Fibroblast of lung (primary cell): Measurements from ENCODE around the gene GOLGA1. TPM values are rescaled to one million over a fixed set of nuclear protein-coding genes. Genes with fewer than 3 reads are reported as not detected.
A peak's percentile ranks its signal among the peaks of the same experiment; 100 is the strongest.

ENCODE experiments used
- DNase-seq, 2 donors: peaks; one replicate each; pipeline versions ENCODE4 v3.0.0 to v3.0.0-alpha.2; 2010; ENCODE audit warnings: low read depth in 2 of 2
- H2AFZ ChIP-seq: 2 replicates; pipeline ENCODE4 v1.5.1; 2012; ENCODE audit warnings: low read length, control low read depth, inconsistent platforms
- H3K27ac ChIP-seq: 2 replicates; pipeline ENCODE4 v1.5.1; 2011; ENCODE audit warnings: low read length, control low read depth; ENCODE audit not compliant: insufficient read depth
- H3K27me3 ChIP-seq: 2 replicates; pipeline ENCODE4 v1.5.1; 2011; ENCODE audit warnings: mild to moderate bottlenecking, low read length; ENCODE audit not compliant: control insufficient read depth, insufficient read depth
- H3K36me3 ChIP-seq: 2 replicates; pipeline ENCODE4 v1.5.1; 2011; ENCODE audit warnings: low read length; ENCODE audit not compliant: control insufficient read depth, insufficient read depth
- H3K4me1 ChIP-seq: 2 replicates; pipeline ENCODE4 v1.5.1; 2011; ENCODE audit warnings: low read length; ENCODE audit not compliant: control insufficient read depth, insufficient read depth; ENCODE audit errors: extremely low read depth
- H3K4me2 ChIP-seq: 2 replicates; pipeline ENCODE4 v1.5.1; 2011; ENCODE audit warnings: low read length, control low read depth; ENCODE audit not compliant: insufficient read depth; ENCODE audit errors: extremely low read depth
- H3K4me3 ChIP-seq, 4 experiments: fragments of 200-600 bp in 1 of 4; sonication (generic) in 1 of 4; replicated peaks in 1 of 4; 2 replicates each; pipeline ENCODE4 v1.5.1; 2011 to 2016; ENCODE audit warnings: low read length in 4 of 4, low read depth in 3 of 4, mild to moderate bottlenecking in 3 of 4, control low read depth in 2 of 4, inconsistent platforms in 1 of 4, mixed read lengths in 1 of 4; ENCODE audit not compliant: insufficient read depth in 1 of 4; ENCODE audit errors: control extremely low read depth in 1 of 4
- H3K79me2 ChIP-seq: 2 replicates; pipeline ENCODE4 v1.5.1; 2012; ENCODE audit warnings: mild to moderate bottlenecking, low read length, inconsistent platforms; ENCODE audit not compliant: control insufficient read depth, insufficient read depth
- H3K9ac ChIP-seq: 2 replicates; pipeline ENCODE4 v1.5.1; 2011; ENCODE audit warnings: mild to moderate bottlenecking, low read length, control low read depth; ENCODE audit not compliant: insufficient read depth
- H3K9me3 ChIP-seq: 2 replicates; pipeline ENCODE4 v1.5.1; 2012; ENCODE audit warnings: low read depth, low read length; ENCODE audit not compliant: control insufficient read depth, insufficient read depth
- H4K20me1 ChIP-seq: 2 replicates; pipeline ENCODE4 v1.5.1; 2011; ENCODE audit warnings: low read length; ENCODE audit not compliant: control insufficient read depth, insufficient read depth; ENCODE audit errors: extremely low read depth
- CTCF ChIP-seq, 2 donors: IDR thresholded peaks in 1 of 2; conservative IDR thresholded peaks in 1 of 2; 1 replicate in 1 of 2; 2 replicates in 1 of 2; pipeline ENCODE4 v1.5.1; 2011 to 2012; ENCODE audit warnings: low read length in 2 of 2, control low read depth in 1 of 2, inconsistent platforms in 1 of 2, low read depth in 1 of 2, mild to moderate bottlenecking in 1 of 2
- EZH2 ChIP-seq: IDR thresholded peaks from 2 replicates; pipeline ENCODE4 v1.5.1; 2012; ENCODE audit warnings: low read length, control low read depth, mild to moderate bottlenecking; ENCODE audit errors: missing control alignments
- polyA plus RNA-seq, 2 donors: library from polyadenylated mRNA; depleted of rRNA in 1 of 2; stranded (reverse) in 1 of 2; unstranded in 1 of 2; fragments of >200 nt; gene quantifications; 2 replicates each; pipeline ENCODE4 v1.2.1, GENCODE V29; 2011 to 2012; ENCODE audit warnings: missing spikeins in 1 of 2
- total RNA-seq: library from RNA; depleted of rRNA; stranded (reverse); fragments of >200 nt; gene quantifications from 2 replicates; pipeline ENCODE4 v1.2.1, GENCODE V29; 2014

GOLGA1 gene
- total and polyA plus RNA-seq, 2 donors (not counting 1 experiment from before 2014, with no cell fraction given), result 12.0 to 15.9 TPM

- Histone ChIP-seq H3K4me1 (no peaks in the 10 kb centered on the region), H2AFZ (no peak overlapping the region), H3K79me2 (no peaks in the 10 kb centered on the region), H3K36me3 (no peaks in the 10 kb centered on the region), H3K9me3 (no peaks in the 10 kb centered on the region), H3K9ac (no peak overlapping the region), H3K4me2 (no peak overlapping the region), H4K20me1 (no peaks in the 10 kb centered on the region), H3K27ac (no peak overlapping the region), H3K4me3 (no peak overlapping the region), H3K27me3 (no peaks in the 10 kb centered on the region)
- no peak for TF ChIP-seq EZH2
- TF ChIP-seq CTCF (conservative IDR thresholded peaks at IDR 0.05 in 1 of 2, IDR thresholded peaks at IDR 0.05 in 1 of 2; ENCODE audit: low read depth in 1 of 2, low read length in 2 of 2), result no peak
- no peak for DNase-seq
Measured at GRCh38 chr9:124843456-124844034, 97.3 kb downstream of the GOLGA1 start.

- Histone ChIP-seq H3K4me1 (no peaks in the 10 kb centered on the region), H3K79me2 (no peaks in the 10 kb centered on the region), H2AFZ (no peak overlapping the region), H3K4me3 (no peak overlapping the region), H3K9ac (no peak overlapping the region), H3K9me3 (no peaks in the 10 kb centered on the region), H3K27me3 (no peaks in the 10 kb centered on the region), H3K27ac (no peak overlapping the region), H3K4me2 (no peak overlapping the region), H4K20me1 (no peaks in the 10 kb centered on the region), H3K36me3 (no peaks in the 10 kb centered on the region)
- no peak for DNase-seq
- TF ChIP-seq CTCF (conservative IDR thresholded peaks at IDR 0.05 in 1 of 2, IDR thresholded peaks at IDR 0.05 in 1 of 2; ENCODE audit: low read depth in 1 of 2, low read length in 2 of 2) (no peak), EZH2 (no peak)
Measured at GRCh38 chr9:124841075-124841821, 99.6 kb downstream of the GOLGA1 start.

GRCh38 chr9:124840300-124840833, 100.5 kb downstream of the GOLGA1 start:
- Histone ChIP-seq H3K4me1 (peaks cover 2% of the 10 kb centered on the region), H3K9me3 (no peaks in the 10 kb centered on the region), H3K79me2 (no peaks in the 10 kb centered on the region), H2AFZ (no peak overlapping the region), H3K4me3 (no peak overlapping the region), H4K20me1 (no peaks in the 10 kb centered on the region), H3K27me3 (no peaks in the 10 kb centered on the region), H3K9ac (no peak overlapping the region), H3K4me2 (no peak overlapping the region), H3K36me3 (no peaks in the 10 kb centered on the region), H3K27ac (no peak overlapping the region)
- DNase-seq, result no peak
- TF ChIP-seq EZH2 (no peak), CTCF (conservative IDR thresholded peaks at IDR 0.05 in 1 of 2, IDR thresholded peaks at IDR 0.05 in 1 of 2; ENCODE audit: low read depth in 1 of 2, low read length in 2 of 2) (peak in 1 of 2 donors; percentile 43)
